Caco-2 (cell line): Measurements from ENCODE around the gene UGT1A5. TPM values are rescaled to one million over a fixed set of nuclear protein-coding genes. Genes with fewer than 3 reads are reported as not detected.

Experiments used
- BruUV-seq: library from RNA; stranded (reverse); fragments of 400-500 nt; replicated peaks from 2 replicates; lab custom pipeline; 2021; lab: Mats Ljungman, UMichigan
- CTCF ChIA-PET: fragments of 300-600 bp; sonication (Branson Sonifier 250); formaldehyde crosslinking; loops from one replicate; lab custom pipeline; 2022; ENCODE audit warnings: antibody characterized with exemption; lab: Charles Lee
- POLR2A ChIA-PET: fragments of 300-600 bp; sonication (Branson Sonifier 250); formaldehyde crosslinking; loops from one replicate; lab custom pipeline; 2022; ENCODE audit warnings: antibody characterized with exemption; lab: Charles Lee
- DNase-seq, 2 experiments: peaks; one replicate each; pipeline versions ENCODE4 v3.0.0 to v3.0.0-alpha.2; 2020 to 2022
- H3K27me3 ChIP-seq: replicated peaks from 2 replicates; pipeline ENCODE4 v1.6.0; 2011; ENCODE audit warnings: low read length; ENCODE audit not compliant: control insufficient read depth, insufficient read depth
- H3K36me3 ChIP-seq: 2 replicates; pipeline ENCODE4 v1.5.1; 2011; ENCODE audit warnings: low read length; ENCODE audit not compliant: control insufficient read depth, insufficient read depth
- H3K4me1 ChIP-seq: fragments of 250-450 bp; sonication (Bioruptor Pico); 2 replicates; pipeline ENCODE4 v1.5.1; 2020; ENCODE audit warnings: mild to moderate bottlenecking
- H3K4me3 ChIP-seq: 2 replicates; pipeline ENCODE4 v1.5.1; 2011; ENCODE audit warnings: low read depth, mild to moderate bottlenecking, control low read depth, low read length
- H3K9me3 ChIP-seq: fragments of 250-450 bp; sonication (Bioruptor Pico); 2 replicates; pipeline ENCODE4 v1.5.1; 2020; ENCODE audit warnings: mild to moderate bottlenecking, moderate library complexity
- H3K27ac Mint-ChIP-seq: one replicate; pipeline ENCODE4 v1.8.0; 2022; ENCODE audit warnings: mixed read lengths; ENCODE audit not compliant: unreplicated experiment
- H3K27me3 Mint-ChIP-seq: one replicate; pipeline ENCODE4 v1.8.0; 2022; ENCODE audit warnings: mixed read lengths; ENCODE audit not compliant: insufficient read depth, unreplicated experiment
- H3K36me3 Mint-ChIP-seq: one replicate; pipeline ENCODE4 v1.8.0; 2022; ENCODE audit warnings: mild to moderate bottlenecking, mixed read lengths; ENCODE audit not compliant: insufficient read depth, unreplicated experiment
- H3K4me1 Mint-ChIP-seq: one replicate; pipeline ENCODE4 v1.8.0; 2022; ENCODE audit warnings: low read depth, mixed read lengths; ENCODE audit not compliant: unreplicated experiment
- H3K4me3 Mint-ChIP-seq: one replicate; pipeline ENCODE4 v1.8.0; 2022; ENCODE audit warnings: mild to moderate bottlenecking, moderate library complexity, mixed read lengths; ENCODE audit not compliant: unreplicated experiment
- H3K9me3 Mint-ChIP-seq: one replicate; pipeline ENCODE4 v1.8.0; 2022; ENCODE audit warnings: mixed read lengths; ENCODE audit not compliant: unreplicated experiment
- intact Hi-C: fragments of 100-400 bp; cut with micrococcal nuclease; formaldehyde crosslinking; loops from one replicate; pipeline ENCODE4 v1.10.0; 2022; ENCODE audit not compliant: unreplicated experiment
- total RNA-seq: library from RNA; stranded (reverse); gene quantifications from 2 replicates; pipeline ENCODE4 v1.2.3, GENCODE V29; 2022
- TF ChIP-seq, protein P1 (sequence below), 2 experiments: fragments of 200-600 bp in 1 of 2; IDR thresholded peaks; 1 replicate in 1 of 2; 2 replicates in 1 of 2; pipeline versions ENCODE4 v1.5.1 to v1.8.0; 2011 to 2022; ENCODE audit warnings: antibody characterized with exemption in 1 of 2, control low read depth in 1 of 2, inconsistent platforms in 1 of 2, low read depth in 1 of 2, low read length in 1 of 2, mild to moderate bottlenecking in 1 of 2, moderate library complexity in 1 of 2; ENCODE audit not compliant: insufficient read depth in 1 of 2, severe bottlenecking in 1 of 2, unreplicated experiment in 1 of 2

The UGT1A5 gene
- total RNA-seq, 1 experiment from 2014 or later, result 1.2 TPM

DNA sequence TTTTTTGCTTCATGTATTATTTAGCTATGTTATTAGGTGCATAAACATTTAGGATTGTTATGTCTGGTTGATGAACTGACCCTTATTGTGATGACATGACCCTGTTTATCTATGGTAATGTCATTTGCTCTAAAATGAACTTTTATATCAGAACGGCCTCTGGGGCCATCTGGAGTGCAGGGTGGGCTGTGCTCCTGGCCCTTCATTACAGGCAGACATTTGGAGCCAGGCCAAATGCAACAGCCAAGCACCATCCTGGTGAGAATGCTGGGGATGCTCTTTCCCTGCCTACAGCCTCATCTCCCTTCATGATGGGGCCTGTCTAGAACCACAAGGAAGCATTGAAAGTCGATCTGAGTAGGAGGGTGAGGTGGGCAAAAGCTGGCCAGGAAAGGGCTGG is 103.6 kb downstream of the UGT1A5 start:
- ChIA-PET CTCF (no interaction called here), POLR2A (no interaction called here)
- Histone ChIP-seq H3K27me3 (no peaks in the 10 kb centered on the region), H3K4me3 (no peak overlapping the region), H3K4me1 (no peaks in the 10 kb centered on the region), H3K36me3 (no peaks in the 10 kb centered on the region), H3K9me3 (no peaks in the 10 kb centered on the region)
- Mint-ChIP-seq H3K27ac (no peak overlapping the region), H3K9me3 (no peaks in the 10 kb centered on the region), H3K36me3 (no peaks in the 10 kb centered on the region), H3K4me1 (no peaks in the 10 kb centered on the region), H3K27me3 (no peaks in the 10 kb centered on the region), H3K4me3 (no peak overlapping the region)
- TF ChIP-seq, protein P1, sequence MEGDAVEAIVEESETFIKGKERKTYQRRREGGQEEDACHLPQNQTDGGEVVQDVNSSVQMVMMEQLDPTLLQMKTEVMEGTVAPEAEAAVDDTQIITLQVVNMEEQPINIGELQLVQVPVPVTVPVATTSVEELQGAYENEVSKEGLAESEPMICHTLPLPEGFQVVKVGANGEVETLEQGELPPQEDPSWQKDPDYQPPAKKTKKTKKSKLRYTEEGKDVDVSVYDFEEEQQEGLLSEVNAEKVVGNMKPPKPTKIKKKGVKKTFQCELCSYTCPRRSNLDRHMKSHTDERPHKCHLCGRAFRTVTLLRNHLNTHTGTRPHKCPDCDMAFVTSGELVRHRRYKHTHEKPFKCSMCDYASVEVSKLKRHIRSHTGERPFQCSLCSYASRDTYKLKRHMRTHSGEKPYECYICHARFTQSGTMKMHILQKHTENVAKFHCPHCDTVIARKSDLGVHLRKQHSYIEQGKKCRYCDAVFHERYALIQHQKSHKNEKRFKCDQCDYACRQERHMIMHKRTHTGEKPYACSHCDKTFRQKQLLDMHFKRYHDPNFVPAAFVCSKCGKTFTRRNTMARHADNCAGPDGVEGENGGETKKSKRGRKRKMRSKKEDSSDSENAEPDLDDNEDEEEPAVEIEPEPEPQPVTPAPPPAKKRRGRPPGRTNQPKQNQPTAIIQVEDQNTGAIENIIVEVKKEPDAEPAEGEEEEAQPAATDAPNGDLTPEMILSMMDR (IDR thresholded peaks at IDR 0.05; ENCODE audit: insufficient read depth in 1 of 2, low read depth in 1 of 2, low read length in 1 of 2, severe bottlenecking in 1 of 2, unreplicated experiment in 1 of 2), result no peak
- no TSS peak for BruUV-seq
- no peak for DNase-seq
- intact Hi-C loops, result no loop called here

DNA sequence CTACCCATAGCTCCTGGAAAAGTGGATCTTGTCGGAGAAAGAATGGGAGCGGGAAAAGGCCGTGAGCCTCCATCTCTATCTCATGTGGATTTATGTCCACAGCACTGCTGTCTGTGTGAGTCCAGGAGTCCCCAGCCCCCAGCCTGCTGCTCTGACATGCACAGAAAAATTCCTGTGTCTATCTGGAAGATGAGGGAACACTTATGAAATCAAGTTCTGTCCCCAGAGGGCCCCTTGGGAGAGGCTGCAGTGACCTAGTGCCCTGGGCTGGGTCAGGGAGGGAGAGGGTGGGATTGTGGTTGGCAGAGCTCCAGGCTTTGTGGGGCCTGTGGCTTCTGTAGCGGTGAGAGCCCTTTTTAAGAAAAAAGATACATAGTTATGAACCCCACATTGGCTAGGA is 104.1 kb downstream of the UGT1A5 start:
- Mint-ChIP-seq H3K27me3 (no peaks in the 10 kb centered on the region), H3K27ac (no peak overlapping the region), H3K9me3 (no peaks in the 10 kb centered on the region), H3K4me1 (no peaks in the 10 kb centered on the region), H3K4me3 (no peak overlapping the region), H3K36me3 (no peaks in the 10 kb centered on the region)
- CTCF ChIA-PET, result no interaction called here
- H3K27me3 ChIP-seq, result no peaks in the 10 kb centered on the region
- POLR2A ChIA-PET, result no interaction called here
- intact Hi-C loops, result no loop called here
- no peaks in the 10 kb centered on the region for H3K36me3 ChIP-seq
- TF ChIP-seq, protein P1 (IDR thresholded peaks at IDR 0.05; ENCODE audit: insufficient read depth in 1 of 2, low read depth in 1 of 2, low read length in 1 of 2, severe bottlenecking in 1 of 2, unreplicated experiment in 1 of 2), result no peak
- H3K4me3 ChIP-seq, result no peak overlapping the region
- no peaks in the 10 kb centered on the region for H3K9me3 ChIP-seq
- H3K4me1 ChIP-seq, result no peaks in the 10 kb centered on the region
- no TSS peak for BruUV-seq
- DNase-seq, result no peak

DNA sequence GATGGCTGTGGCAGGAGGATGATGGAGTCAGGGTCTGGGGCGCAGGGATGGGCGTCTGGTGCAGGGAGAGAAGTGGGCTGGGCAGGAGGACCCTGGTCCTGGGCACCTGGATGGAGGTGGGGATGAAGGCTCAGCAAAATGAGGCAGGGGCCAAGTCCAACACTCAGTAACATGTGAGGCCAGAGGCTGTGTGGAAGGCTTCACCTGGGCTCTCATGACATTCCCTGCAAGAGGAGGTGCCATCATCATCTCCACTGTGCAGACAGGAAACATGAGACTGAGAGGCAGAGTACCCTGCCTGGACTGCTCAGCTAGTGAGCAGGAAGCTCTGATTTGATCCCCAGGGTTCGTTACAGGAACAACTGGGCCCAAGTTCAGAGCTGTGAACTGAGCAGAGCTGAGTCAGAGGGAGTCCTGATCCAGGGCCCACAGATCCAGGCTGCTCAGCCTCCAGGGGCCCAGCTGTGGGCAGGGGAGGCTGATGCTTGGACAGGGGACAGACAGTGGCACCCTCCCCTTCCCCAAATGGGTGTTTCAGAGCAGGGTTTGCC is 104.7 kb downstream of the UGT1A5 start:
- BruUV-seq, result no TSS peak
- no peak overlapping the region for H3K4me3 Mint-ChIP-seq
- no peaks in the 10 kb centered on the region for H3K36me3 Mint-ChIP-seq
- no peaks in the 10 kb centered on the region for H3K9me3 Mint-ChIP-seq
- no peak for DNase-seq
- no peaks in the 10 kb centered on the region for H3K36me3 ChIP-seq
- H3K27ac Mint-ChIP-seq, result no peak overlapping the region
- H3K4me3 ChIP-seq, result no peak overlapping the region
- no peaks in the 10 kb centered on the region for H3K9me3 ChIP-seq
- H3K27me3 ChIP-seq, result no peaks in the 10 kb centered on the region
- no peaks in the 10 kb centered on the region for H3K4me1 Mint-ChIP-seq
- H3K4me1 ChIP-seq, result no peaks in the 10 kb centered on the region
- POLR2A ChIA-PET, result no interaction called here
- no peaks in the 10 kb centered on the region for H3K27me3 Mint-ChIP-seq
- intact Hi-C loops, result no loop called here
- CTCF ChIA-PET, result no interaction called here
- TF ChIP-seq, protein P1 (IDR thresholded peaks at IDR 0.05; ENCODE audit: insufficient read depth in 1 of 2, low read depth in 1 of 2, low read length in 1 of 2, severe bottlenecking in 1 of 2, unreplicated experiment in 1 of 2), result no peak
